KMS-11 (cell line): ENCODE measurements around the gene PTPN4.

Source experiments
- H2AFZ ChIP-seq: fragments of 200-600 bp; sonication (generic); 2 replicates; pipeline ENCODE4 v1.6.1; 2016; ENCODE audit warnings: antibody characterized with exemption, mixed run types, low read depth
- H3K27ac ChIP-seq: fragments of 200-600 bp; sonication (generic); 2 replicates; pipeline ENCODE4 v1.6.1; 2016; ENCODE audit warnings: mild to moderate bottlenecking, mixed run types
- H3K27me3 ChIP-seq: fragments of 200-600 bp; sonication (generic); 2 replicates; pipeline ENCODE4 v1.6.1; 2017; ENCODE audit warnings: mild to moderate bottlenecking, low read depth, mixed run types, moderate library complexity; ENCODE audit not compliant: insufficient read depth
- H3K36me3 ChIP-seq: fragments of 200-600 bp; sonication (generic); 2 replicates; pipeline ENCODE4 v1.6.1; 2017; ENCODE audit warnings: mild to moderate bottlenecking, mixed run types; ENCODE audit not compliant: insufficient read depth
- H3K4me1 ChIP-seq: fragments of 200-600 bp; sonication (generic); 2 replicates; pipeline ENCODE4 v1.6.1; 2016; ENCODE audit warnings: mild to moderate bottlenecking, low read depth, mixed run types; ENCODE audit not compliant: poor library complexity, severe bottlenecking
- H3K4me2 ChIP-seq: fragments of 200-600 bp; sonication (generic); 2 replicates; pipeline ENCODE4 v1.7.0; 2016; ENCODE audit warnings: mild to moderate bottlenecking, mixed run types
- H3K4me3 ChIP-seq: fragments of 200-600 bp; sonication (generic); IDR thresholded peaks from 2 replicates; pipeline ENCODE4 v1.6.1; 2017; ENCODE audit warnings: low read depth, low read length, mixed read lengths; ENCODE audit not compliant: insufficient read depth
- H3K79me2 ChIP-seq: fragments of 200-600 bp; sonication (generic); 2 replicates; pipeline ENCODE4 v1.6.1; 2016; ENCODE audit warnings: low read depth, mixed run types; ENCODE audit not compliant: insufficient read depth
- H3K9ac ChIP-seq: fragments of 200-600 bp; sonication (generic); 2 replicates; pipeline ENCODE4 v1.6.1; 2016; ENCODE audit warnings: mild to moderate bottlenecking, mixed run types
- H4K20me1 ChIP-seq: fragments of 200-600 bp; sonication (generic); 2 replicates; pipeline ENCODE4 v1.6.1; 2016; ENCODE audit warnings: mild to moderate bottlenecking, mixed run types; ENCODE audit not compliant: insufficient read depth
- CTCF ChIP-seq: fragments of 200-600 bp; sonication (generic); conservative IDR thresholded peaks from 2 replicates; pipeline ENCODE4 v1.6.1; 2017; ENCODE audit warnings: low read depth, mild to moderate bottlenecking, antibody characterized with exemption, low read length, moderate library complexity, mixed read lengths

Gene PTPN4

DNA sequence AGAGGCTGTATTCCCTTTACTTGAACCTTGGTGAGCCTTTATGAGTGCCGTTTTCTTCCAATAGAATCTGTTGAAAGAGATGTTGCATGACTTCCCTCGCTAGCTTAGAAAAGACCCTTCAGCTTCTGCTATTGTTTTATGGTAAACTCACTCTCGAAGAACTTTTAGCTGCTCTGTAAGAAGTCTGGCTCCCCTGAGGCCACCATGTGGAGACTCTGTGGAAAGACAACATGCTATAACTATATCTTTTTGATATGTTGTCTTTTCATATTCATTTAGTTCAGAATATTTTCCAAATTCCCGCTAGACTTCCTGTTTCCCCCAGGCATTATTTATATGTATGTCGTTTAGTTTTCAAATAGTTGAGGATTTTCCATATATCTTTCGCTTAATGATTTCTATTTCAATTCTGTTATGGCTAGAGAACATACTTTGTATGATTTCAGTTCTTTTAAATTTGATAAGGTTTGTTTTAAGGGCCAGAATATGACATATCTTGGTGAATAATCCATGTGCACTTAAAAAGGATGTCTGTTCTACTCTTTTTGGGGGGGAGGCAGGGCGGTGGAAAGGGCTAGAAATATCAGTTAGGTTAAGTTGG lies 64.1 kb downstream of the PTPN4 start:
- Histone ChIP-seq H3K27me3 (no peaks in the 10 kb centered on the region), H4K20me1 (no peaks in the 10 kb centered on the region), H3K79me2 (peaks cover 5% of the 10 kb centered on the region; the same call in 1 of the 2 replicates), H2AFZ (no peak overlapping the region), H3K4me1 (peaks cover 7% of the 10 kb centered on the region), H3K9ac (no peak overlapping the region), H3K36me3 (no peaks in the 10 kb centered on the region), H3K27ac (no peak overlapping the region), H3K4me2 (no peak overlapping the region), H3K4me3 (no peak overlapping the region)
- peak; percentile 51; the same call in 1 of the 2 replicates for TF ChIP-seq CTCF

DNA sequence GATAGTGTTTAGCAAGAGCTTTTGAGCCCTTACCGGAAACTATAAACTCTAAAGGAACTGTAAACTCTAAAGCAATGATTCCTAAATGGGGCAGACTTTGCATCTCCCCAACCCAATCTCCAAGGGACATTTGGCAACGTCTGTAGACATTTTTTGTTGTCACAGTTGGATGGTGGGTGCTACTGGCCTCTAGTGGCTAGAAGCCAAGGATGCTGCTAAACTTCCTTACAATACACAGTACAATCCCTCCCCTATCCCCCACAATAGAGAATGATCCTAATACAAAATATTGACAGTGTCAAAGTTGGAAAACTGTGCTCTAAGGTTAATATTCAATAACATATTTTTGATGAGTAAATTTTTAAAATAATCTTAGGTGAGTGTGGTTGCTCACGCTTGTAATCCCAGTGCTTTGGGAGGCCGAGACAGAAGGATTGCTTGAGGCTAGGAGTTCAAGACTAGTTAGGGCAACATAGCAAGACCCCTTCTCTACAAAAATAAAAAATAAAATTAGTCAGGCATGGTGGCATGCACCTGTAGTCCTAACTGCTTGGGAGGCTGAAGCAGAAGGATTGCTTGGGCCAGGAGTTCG lies 66.7 kb downstream of the PTPN4 start:
- no peaks in the 10 kb centered on the region for H3K36me3 ChIP-seq
- H3K4me2 ChIP-seq: no peak overlapping the region
- no peak overlapping the region for H3K9ac ChIP-seq
- H4K20me1 ChIP-seq: no peaks in the 10 kb centered on the region
- no peak overlapping the region for H3K27ac ChIP-seq
- H3K27me3 ChIP-seq: no peaks in the 10 kb centered on the region
- no peak overlapping the region for H2AFZ ChIP-seq
- peaks cover 10% of the 10 kb centered on the region; the same call in 1 of the 2 replicates for H3K79me2 ChIP-seq
- H3K4me3 ChIP-seq: no peak overlapping the region
- TF ChIP-seq CTCF: peak; percentile 68
- H3K4me1 ChIP-seq: peaks cover 7% of the 10 kb centered on the region

DNA sequence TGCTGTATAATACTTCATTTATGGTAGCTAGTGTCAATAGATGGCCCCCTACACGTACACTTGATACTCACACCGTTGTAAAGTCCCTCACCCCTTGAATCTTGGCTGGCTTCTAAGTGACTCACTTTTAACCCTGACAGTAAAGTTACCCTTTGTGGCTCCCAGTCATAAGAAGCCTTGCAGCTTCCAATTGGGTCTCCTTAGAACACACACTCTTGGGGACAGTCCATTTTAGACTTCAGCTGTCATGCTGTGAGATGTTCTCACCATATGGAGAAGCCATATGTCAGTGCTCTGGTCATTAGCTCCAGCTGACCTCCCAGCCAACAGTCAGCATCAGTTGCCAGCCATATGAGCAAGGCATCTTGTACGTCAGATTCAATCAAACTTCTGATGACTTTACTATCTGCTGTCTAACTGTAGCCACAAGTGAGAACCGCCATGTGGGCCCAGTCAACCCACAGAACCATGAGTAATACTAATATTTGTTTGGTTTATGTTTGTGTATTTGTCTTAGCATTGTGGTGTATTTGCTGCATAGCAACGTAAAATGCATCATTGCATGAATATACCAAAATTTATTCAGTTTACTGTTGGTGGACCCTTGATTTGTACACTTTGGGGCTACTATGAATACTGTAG lies 68.3 kb downstream of the PTPN4 start:
- Histone ChIP-seq H3K4me1 (peaks cover 7% of the 10 kb centered on the region), H3K27ac (no peak overlapping the region), H2AFZ (no peak overlapping the region), H3K36me3 (no peaks in the 10 kb centered on the region), H3K9ac (no peak overlapping the region), H3K27me3 (no peaks in the 10 kb centered on the region), H3K4me2 (no peak overlapping the region), H3K79me2 (peaks cover 10% of the 10 kb centered on the region; the same call in 1 of the 2 replicates), H4K20me1 (no peaks in the 10 kb centered on the region), H3K4me3 (no peak overlapping the region)
- no peak for TF ChIP-seq CTCF

- Histone ChIP-seq H3K4me2 (no peak overlapping the region), H3K27ac (no peak overlapping the region), H3K9ac (no peak overlapping the region), H3K4me1 (no peaks in the 10 kb centered on the region), H3K36me3 (no peaks in the 10 kb centered on the region), H3K79me2 (no peaks in the 10 kb centered on the region; the same call in 1 of the 2 replicates), H2AFZ (no peak overlapping the region), H3K4me3 (no peak overlapping the region), H4K20me1 (no peaks in the 10 kb centered on the region), H3K27me3 (no peaks in the 10 kb centered on the region)
- no peak for TF ChIP-seq CTCF
Observed at GRCh38 chr2:119836455-119837142, 76.9 kb downstream of the PTPN4 start.
